HG02970 (cell line): Measurements from ENCODE around the gene TUBAL3.
"Not testable (repeated sequence)": the region's sequence is repeated elsewhere in the genome, so short reads cannot be mapped to it uniquely, and the experiment has no call there.

Source experiments
- ATAC-seq: cut with Tn5 transposase; IDR thresholded peaks from one replicate; pipeline ENCODE4 v1.9.1; 2021; ENCODE audit warnings: mild to moderate bottlenecking, moderate library complexity, moderate number of reproducible peaks; ENCODE audit not compliant: unreplicated experiment, low FRiP score

TUBAL3 gene

DNA sequence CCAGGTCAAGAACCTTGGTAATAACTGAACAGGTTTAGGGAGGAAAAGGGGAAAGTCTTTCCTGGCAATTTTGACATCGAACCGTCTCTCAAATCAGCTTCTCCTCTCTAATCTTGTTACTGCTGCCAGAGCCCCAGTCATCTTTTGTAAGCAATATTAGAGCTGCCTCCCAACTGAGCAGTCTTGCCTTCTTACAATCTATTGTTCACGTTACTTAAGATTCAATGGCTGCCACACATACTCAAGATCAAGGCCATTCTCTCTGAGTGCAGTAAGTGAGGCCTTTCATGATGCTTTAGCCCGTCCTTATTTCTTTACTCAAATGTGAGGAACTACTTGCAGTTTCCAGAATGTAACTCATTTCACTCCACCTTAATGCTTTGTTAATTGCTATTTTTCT is 20.1 kb upstream of the TUBAL3 start:
- no peak for ATAC-seq

DNA sequence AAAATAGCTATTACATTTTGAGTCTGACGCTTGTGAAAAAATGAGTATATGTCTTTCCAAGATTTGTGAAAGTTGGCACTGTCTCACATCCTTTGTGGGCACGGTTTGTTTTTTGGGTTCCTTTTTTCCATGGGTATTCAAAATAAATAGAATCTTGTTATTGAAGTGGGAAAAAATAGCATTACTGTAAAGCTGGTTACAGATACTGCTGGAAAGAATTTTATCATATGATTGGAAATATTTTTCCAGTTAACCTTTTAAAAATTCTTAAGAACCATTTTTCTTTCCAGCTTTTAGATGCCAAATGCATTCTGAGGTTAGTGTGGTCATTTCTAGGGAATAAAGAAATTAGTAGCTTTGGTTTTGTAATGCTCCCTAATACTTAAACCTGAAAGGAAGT is 19.1 kb upstream of the TUBAL3 start:
- no peak for ATAC-seq

DNA sequence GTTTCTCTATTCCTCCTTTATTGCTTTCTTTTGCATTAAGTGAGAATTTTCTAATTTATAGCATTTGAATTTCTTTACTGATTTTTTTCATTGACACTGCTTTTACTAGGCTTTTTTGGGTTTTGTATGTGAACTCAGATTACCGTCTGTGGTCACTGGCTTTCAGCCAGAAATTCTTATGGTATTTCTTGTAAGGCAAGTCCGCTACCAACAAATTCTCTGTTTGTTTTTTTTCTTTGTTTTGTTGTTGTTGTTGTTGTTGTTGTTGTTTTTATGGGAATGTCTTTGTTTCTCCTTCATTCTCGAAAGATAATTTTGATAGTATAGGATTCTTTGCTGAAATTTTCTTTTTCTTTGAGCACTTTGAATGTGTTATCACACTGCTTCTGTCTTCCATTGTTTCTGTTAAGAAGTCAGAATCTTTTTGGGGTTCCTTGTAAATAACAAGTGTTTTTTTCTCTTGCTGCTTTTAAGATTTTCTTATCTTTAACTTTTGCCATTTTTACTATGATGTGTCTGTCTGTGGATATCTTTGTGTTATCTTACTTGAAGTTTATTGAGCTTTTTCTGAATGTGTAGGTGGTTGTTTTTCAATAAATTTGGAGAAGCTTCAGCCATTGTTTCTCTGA is 15.0 kb upstream of the TUBAL3 start:
- ATAC-seq, result no peak

DNA sequence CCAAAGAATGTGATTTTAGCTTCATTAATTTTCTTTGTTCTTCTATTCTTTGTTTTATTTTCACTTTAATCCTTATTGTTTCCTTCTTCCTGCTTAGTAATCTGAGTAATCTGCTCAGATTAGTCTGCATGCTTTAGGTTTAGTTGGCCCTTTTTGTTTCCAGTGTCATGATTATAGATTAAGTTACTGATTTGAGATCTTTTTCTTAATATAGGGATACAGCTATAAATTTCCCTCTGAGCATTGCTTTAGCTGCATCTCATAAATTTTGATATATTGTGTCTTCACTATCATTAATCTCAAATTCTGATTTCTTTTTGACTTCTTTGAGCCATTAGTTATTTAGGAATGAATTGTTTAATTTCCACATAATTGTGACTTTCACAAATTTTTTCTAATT is 14.0 kb upstream of the TUBAL3 start:
- ATAC-seq, result no peak

DNA sequence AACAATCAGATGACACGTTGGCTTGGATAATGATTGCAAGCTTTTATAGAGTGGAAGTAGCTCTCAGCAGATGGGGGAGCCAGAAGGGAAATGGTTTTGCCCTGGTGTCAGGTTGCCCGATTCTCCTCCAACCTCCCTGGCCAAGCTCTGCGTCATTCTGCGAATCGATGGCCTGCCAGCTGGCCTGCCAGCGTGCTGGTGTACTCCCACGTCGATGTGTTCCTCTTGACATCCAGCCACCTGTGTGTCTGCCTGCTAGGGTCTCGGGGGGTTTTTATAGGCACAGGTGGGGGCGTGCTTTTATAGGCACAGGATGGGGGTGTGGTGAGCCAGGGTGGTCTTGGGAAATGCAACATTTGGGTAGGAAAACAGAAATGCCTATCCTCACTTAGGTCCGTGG is 12.4 kb upstream of the TUBAL3 start:
- ATAC-seq, result no peak

DNA sequence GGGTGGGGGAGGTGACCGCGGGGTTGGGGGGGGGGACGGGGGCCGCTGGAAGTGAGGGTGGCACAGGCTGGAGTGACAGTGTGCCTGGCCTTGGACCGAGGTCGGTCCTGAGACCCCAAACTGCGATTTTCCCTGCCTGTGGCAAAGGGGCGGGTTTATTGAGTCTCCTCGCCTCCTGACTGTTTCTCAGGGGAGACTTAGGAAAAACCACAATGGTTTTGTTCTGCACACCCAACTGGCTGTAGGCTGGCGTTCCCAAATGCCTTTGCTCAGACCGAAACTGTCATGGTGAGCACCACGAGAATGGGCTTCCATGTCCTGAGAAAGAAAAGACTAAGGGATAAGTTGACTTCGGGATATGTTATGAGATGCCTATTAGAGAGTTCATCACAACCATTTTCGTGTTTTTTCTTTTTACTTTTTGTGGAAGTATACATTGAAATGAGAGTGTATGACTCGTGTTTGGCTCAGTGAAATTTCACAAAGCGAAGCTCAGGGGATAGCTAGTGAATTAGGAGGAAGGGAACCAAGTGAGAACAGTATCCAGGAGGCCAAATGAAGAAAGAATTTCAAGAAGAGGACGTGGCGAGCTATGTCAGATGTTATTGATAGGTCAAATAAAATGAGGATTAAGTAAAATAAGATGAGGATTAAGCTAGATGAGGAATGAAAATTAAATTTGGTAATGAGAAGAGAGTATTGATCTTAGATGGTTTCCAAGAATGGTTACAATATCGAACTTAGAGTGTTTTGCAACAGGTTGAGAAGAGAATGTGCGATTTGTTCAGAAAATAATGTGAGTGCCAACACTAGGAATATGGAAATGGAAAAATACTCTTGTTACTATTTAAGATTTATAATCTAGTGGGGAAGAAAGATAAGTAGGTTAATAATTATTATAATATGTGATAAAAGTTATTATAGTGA is 8.6 kb upstream of the TUBAL3 start:
- ATAC-seq, result no peak

DNA sequence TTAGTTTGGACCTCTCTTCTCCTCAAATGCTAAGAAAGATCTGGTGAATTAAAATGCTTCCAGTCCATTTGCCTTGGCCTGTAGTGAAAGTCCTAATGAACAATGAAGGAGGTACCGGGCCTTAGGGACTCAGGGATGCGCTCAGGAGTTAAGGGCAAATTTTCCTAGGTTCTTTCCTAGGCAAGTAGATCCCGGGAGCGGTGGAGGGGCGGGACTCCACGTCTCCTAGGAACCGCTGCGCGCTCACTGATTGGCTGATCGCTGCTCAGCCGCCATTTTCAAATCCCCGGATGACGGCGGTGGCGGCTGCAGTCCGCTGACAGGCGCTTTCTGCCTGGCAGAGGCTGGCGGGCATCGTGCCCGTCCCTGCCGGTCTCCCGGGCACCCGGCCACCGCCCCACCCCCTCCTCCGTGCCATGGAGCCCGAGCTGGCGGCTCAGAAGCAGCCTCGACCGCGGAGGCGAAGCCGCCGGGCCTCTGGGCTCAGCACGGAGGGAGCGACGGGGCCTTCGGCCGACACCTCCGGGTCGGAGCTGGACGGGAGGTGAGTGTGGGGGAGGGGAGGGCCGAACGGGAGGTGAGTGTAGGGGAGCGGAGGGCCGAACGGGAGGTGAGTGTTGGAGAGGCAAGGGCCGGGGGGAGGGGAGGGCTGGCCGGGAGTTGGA is 7.8 kb upstream of the TUBAL3 start, which contains the start of gene NET1:
Gene NET1 (plus strand): TSS at position 281 of the 665 bp plus-strand sequence. CDS start 136 bp downstream, at position 417.
- ATAC-seq, result peak; percentile 96

DNA sequence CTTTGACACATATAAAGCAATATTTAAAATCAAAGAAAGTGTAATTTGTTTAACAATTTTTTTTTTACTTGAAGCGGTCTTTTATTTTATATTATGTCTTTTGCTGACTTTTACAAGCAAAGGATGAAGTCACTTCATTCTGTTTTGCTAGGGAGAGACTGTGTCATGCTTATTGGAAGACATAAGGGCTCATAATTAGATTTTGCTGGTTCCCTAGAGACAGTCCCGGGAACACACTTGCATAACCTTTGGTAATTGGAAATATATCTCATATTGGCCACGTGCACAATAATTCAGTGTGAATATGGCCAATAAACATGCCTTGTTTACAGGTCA is 7.3 kb upstream of the TUBAL3 start:
- ATAC-seq, result no peak

DNA sequence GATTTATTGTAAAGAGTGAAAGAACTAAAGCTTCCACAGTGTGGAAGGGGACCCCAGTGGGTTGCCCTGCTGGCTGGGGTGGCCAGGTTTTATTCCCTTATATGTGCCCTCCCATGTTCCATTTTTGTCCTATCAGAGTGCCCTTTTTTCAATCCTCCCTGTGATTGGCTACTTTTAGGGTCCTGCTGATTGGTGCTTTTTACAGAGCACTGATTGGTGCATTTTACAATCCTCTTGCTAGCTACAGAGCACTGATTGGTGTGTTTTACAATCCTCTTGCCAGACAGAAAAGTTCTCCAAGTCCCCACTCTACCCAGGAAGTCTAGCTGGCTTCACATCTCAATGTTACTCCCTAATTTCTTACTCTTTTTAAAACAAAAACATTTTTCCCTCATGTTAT is 6.2 kb upstream of the TUBAL3 start:
- ATAC-seq, result not testable (repeated sequence)

DNA sequence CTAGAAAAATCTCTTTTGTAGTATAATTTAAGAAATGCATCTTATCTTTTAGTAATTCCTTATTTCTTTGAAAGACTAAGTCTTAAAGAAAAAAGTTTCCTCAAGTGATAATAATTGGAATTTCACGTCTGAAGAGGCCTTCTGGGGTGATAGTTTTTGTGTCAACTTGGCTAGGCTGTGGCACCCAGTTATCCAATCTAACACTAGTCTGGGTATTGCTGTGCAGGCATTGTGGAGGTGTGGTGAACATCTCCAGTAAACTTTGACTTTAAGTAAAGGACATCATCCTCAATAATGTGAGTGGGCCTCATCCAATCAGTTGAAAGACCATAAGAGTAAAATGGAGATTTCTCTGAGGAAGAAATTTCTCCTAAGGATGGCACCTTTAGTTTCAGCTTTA is 2.3 kb upstream of the TUBAL3 start:
- no peak for ATAC-seq

DNA sequence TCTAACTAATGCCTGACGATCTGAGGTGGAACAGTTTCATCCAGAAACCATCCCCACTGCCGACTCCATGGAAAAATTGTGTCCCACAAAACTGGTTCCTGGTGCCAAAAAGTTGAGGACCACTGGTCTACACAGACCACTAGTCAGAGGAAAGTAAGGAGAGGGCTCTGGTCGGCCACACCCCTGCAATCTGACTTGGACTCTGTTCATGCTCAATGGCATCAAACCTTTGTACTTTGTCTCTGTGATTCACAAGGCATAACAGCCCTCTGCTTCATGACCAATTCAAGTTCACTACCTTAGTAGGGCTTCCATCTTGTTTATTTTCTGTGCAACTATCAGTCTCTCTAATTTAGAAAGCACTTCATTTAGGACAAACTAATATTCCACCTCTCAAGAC is 1.8 kb downstream of the TUBAL3 start:
- no peak for ATAC-seq

DNA sequence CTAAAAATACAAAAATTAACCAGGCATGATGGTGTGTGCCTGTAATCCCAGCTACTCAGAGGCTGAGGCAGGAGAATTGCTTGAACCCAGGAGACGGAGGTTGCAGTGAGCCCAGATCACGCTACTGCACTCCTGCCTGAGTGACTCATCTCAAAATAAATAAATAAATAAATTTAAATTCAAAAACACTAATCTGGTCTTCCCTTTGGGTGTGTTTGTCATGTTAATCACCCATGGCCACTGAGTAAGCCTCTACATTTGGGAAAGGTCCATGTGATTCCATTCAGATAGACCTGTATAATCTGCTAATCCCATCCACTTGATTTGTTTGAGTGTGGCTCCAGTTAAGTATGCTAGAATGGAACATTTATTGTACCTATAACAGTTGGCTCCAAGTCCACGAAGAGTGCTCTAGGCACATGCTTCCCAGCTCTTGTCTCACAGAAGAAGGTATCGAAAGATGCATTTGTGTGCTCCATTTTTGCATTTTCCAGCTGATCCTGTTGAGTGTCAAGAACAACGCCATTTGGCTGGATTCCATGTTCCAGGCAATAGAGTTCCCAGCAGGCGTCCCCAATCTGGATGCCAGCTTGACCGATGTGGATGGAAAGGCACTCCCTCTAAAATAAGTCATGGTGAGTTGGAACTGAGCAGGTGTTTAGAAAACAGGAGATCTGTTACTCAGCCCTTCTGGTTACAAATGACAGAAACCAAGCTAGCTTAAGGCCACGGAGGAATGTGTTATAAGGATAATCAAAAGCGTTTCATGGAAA is 4.0 kb downstream of the TUBAL3 start:
- no peak for ATAC-seq

DNA sequence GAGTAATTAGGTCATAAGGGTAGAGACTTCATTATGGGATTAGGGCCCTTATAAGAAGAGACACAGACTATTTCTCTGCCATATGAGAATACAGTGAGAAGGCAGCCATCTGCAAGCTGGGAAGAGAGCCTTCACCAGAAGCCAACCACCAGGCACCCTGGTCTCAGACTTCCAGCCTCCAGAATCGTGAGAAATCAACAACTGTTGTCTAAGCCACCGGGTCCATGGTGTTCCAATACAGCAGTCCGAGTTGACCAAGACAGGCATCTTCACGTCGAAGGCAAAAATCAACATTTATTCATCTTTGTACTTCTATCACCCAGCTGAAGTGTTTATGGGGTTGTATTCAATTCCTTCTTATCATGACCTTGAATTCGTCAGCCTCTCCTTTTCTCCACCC is 5.3 kb downstream of the TUBAL3 start:
- no peak for ATAC-seq

DNA sequence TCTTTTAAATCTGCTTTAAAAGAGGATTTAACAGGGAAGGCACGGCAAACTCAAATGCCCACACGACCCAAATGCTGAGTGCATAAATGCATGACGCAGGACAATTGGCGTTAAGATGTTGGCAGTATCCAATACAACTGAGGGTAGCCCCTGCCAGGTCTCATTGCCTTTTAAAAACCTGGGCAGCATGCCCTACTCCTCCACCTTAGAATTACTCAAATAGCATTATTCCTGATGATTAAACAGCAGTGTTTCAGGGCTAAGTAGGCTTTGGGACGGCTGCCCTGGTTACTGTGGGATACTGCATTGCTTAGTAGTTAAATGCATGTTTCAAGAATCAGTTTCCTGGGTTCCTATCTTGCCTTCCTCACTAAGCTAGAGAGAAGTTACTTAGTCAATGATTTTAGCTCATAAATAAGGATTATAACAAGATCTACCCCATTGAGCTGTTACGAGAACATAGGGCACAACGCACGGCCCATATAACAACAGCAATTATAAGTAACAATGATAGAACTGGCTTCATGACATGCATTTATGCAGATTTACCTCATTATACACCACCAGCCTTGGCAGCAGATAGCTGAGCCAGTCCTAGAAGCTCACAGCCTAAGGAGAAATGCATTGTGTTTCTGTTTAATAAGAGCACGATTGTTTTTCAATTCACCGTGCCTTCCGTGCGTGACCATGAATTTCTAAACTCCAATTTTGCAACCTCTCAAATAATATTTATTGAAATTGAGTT is 7.9 kb downstream of the TUBAL3 start:
- no peak for ATAC-seq

DNA sequence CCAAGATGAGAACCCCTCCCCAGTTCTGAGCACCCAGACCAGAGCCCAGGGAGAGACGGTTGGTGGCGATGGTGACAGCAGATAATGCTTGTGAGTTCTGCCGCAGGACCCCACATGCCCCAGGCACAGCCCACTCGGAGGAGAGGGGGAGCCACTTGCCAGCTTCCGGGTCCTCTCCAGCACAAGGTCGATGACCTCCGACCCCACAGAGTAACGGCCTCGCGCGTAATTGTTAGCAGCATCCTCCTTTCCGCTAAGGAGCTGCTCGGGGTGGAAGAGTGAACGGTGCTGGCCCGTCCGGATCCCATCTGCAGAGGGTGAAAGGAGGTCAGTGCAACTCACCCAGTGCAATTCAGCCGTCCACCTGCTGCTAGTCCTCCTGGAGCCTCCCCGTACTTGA is 9.5 kb downstream of the TUBAL3 start:
- no peak for ATAC-seq

DNA sequence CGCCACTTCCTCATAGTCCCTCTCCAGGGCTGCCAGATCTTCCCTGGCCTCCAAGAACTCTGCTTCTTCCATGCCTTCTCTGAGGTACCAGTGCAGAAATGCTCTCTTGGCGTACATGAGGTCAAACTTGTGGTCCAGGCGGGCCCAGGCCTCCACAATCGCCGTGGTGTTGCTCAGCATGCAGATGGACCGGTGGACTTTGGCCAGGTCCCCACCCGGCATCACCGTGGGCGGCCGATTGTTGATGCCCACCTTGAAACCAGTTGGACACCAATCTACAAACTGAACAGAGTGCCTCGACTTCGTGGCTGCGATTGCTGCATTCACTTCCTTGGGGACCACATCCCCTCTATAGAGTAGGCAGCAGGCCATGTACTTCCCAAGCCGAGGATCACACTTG is 11.1 kb downstream of the TUBAL3 start:
- no peak for ATAC-seq

DNA sequence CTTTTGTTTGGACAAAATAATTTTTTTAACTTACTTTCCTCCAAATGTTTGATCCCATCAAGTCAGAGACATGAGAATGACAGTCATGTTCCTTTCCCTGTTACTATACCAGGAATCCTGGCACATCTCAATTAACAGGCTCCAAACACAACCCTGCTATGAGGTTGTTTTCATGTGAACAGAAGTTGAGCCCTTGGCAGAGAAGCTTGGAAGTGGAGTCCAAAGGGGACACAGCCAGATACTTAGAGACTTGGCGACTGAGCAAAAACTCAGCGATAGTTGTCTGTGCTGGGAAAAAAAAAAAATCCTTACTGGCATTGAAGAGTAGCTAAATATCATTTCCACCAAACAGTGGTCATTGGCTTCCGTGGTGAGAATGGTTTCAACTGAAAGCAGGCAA is 12.8 kb downstream of the TUBAL3 start:
- ATAC-seq, result no peak

DNA sequence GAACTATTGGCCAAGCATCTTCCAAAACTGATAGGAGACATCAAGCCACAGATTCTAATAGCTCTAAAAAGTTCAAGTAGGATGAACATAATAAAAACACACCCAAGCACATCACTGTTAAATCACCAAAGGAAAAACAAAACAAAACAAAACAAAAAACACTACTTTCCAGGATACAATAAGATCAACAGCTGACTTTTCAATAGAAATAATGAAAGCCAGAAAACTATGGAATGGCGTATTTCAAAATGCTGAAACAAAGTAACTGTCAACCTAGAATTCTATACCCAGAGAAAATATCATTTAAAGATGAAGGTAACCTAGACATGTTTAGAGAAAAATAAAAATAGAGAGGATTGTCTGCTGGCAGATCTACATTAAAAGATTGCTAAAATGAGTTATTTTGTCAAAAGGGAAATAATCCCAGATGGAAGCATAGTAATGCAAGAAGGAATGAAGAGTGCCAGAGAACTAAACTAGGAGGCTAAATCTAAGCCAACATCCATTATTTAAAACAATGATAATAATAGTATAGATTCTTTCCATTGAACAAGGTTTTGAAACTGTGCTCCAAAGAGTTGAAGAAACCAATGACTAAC is 13.9 kb downstream of the TUBAL3 start:
- no peak for ATAC-seq

DNA sequence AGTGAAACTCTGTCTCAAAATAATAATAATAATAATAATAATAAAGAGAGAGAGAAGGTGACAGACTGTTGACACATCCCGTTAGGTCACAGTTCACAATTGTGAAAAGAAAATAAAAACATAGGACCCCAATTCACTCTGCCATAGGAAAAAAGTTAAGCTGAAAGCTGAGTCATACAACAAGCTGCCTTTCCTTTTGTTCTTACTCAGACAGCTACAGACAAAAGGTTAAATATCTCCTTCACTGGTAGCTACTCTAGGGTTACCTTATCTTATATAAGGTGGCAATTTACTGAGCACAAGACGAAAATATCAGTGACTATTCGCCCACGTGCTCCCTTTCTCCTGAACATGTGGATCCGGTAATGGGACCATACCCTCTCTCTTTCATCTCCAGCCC is 17.5 kb downstream of the TUBAL3 start:
- ATAC-seq, result no peak

DNA sequence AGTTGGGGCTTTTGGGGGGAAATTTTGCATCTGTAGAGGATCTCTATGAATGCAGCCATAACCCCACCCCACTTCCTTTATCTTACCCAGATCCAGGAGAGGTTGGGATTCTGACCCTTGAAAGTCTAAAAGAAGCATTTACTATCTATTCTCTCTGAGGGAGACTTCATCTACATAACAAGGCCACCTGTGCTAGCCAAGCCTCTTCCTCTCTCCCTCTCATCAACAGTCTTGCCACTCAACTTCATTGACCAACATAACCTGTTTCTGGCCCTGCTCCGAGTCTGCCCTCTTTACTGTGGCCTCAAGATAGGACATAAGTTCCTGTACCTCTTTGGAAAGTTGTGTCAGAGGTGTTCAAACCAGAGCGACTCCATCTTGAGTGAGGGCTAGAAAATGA is 19.4 kb downstream of the TUBAL3 start:
- no peak for ATAC-seq
